HG03159 (cell line): ENCODE measurements around the gene NNMT.
"Not testable (repeated sequence)": the region's sequence is repeated elsewhere in the genome, so short reads cannot be mapped to it uniquely, and the experiment has no call there.

ENCODE experiments used
- ATAC-seq: cut with Tn5 transposase; IDR thresholded peaks from one replicate; pipeline ENCODE4 v1.9.1; 2021; ENCODE audit warnings: mild to moderate bottlenecking, moderate library complexity; ENCODE audit not compliant: unreplicated experiment

The NNMT gene

GRCh38 chr11:114304969-114305368, 8.8 kb downstream of the NNMT start:
- no peak for ATAC-seq

- no peak for ATAC-seq
Measured at GRCh38 chr11:114307524-114308203, 11.5 kb downstream of the NNMT start.

DNA sequence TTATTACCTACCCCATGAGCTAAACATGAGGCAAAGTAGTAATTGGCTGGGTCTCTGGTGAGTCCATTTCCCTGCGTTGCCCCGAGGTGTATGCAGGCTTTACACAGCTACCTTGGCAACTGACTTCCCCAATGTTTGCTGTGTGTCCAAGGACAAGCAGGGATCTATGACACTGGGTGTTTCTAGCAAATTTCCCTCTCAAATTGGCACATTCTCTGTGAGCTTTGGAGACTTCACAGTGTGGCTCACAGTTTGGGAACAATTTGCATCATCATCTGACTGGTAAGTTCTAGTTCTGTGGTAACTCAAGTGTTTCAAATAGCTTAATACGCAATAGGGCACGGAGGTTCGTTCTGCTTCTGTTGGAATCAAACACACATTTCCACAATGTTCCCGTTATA, 12.5 kb downstream of the NNMT start:
- ATAC-seq, result no peak

DNA sequence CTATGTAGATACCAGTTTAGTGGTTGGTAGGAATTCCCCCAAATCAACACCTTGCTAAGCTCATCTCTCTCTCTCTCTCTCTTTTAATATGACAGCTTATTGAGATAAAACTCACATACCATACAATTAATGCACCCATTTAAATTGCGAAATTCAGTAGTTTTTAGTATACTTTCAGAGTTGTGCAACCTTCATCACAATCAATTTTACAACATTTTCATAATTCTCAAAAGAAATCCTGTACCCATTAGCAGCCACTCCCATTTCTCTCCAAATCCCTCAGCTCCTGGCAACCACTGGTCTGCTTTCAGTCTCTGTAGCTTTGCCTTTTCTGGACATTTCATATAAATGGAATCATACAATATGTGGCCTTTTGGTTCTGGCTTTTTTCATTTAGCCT, 13.3 kb downstream of the NNMT start:
- ATAC-seq, result no peak

- ATAC-seq, result no peak
Measured at GRCh38 chr11:114310095-114310494, 13.9 kb downstream of the NNMT start.

- no peak for ATAC-seq
Measured at GRCh38 chr11:114311946-114312345, 15.7 kb downstream of the NNMT start.

- ATAC-seq, result no peak
Measured at GRCh38 chr11:114314096-114314495, 17.9 kb downstream of the NNMT start.

GRCh38 chr11:114315749-114316368, 19.7 kb downstream of the NNMT start:
- no peak for ATAC-seq

DNA sequence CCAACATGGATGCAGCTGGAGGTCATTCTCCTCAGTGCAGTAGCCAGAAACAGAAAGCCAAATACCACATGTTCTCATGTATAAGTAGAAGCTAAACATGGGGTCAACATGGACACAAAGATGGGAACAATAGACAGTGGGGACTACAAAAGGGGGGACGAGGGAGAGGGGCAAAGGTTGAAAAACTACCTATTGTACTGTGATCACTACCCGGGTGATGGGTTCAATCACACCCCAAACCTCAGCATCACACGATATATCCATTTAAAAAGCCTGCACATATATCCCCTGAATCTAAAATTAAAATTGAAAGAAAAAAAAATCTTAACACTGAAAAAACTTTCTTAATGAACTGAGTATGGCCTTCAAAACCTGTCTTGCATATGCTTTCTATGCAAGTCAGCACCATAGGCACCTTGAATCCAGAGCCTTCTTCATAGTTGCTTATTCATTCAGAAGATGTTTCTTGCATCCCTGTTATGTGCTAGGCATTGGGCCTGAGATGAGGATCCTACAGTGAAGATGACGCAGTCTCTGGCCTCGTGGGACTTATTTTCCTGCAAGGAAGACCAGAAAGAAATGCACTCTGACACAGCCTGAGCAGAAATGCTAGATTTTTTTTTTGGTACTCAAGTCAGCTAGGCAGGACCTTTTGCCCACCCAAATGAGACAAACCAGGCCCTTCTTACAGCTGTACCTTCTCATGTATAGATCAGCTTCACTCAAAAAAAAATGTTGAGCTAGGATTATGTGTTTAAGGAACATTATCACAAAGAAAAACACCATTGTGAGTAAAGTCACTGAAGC, 21.0 kb downstream of the NNMT start:
- ATAC-seq, result no peak

GRCh38 chr11:114317787-114318137, 21.6 kb downstream of the NNMT start:
- no peak for ATAC-seq

GRCh38 chr11:114318361-114318760, 22.2 kb downstream of the NNMT start:
- no peak for ATAC-seq

- ATAC-seq, result no peak
Measured at GRCh38 chr11:114319716-114320328, 23.6 kb downstream of the NNMT start.

- no peak for ATAC-seq
Measured at GRCh38 chr11:114321621-114322257, 25.5 kb downstream of the NNMT start.

- no peak for ATAC-seq
Measured at GRCh38 chr11:114322934-114323333, 26.7 kb downstream of the NNMT start.

GRCh38 chr11:114326151-114326550, 30.0 kb downstream of the NNMT start:
- no peak for ATAC-seq

- ATAC-seq, result no peak
Measured at GRCh38 chr11:114326776-114327175, 30.6 kb downstream of the NNMT start.

DNA sequence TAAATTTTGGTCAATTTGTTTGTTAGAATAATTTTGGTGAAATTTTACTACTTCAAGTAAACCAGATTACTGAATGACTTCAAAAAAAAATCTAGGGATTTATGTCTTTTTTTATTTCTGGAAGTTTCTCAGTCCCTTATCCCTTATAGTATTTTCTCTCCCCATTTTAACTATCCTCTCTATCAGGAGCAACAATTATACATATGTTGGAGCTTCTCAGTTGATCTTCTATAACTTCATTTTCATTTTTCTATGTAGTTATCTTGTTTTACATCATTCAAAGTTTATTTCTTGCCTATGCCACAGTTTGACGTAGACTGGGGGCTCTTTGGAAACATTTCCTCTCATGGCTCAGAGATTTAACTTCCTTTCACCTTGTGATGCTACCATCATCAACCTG, 34.2 kb downstream of the NNMT start:
- no peak for ATAC-seq

DNA sequence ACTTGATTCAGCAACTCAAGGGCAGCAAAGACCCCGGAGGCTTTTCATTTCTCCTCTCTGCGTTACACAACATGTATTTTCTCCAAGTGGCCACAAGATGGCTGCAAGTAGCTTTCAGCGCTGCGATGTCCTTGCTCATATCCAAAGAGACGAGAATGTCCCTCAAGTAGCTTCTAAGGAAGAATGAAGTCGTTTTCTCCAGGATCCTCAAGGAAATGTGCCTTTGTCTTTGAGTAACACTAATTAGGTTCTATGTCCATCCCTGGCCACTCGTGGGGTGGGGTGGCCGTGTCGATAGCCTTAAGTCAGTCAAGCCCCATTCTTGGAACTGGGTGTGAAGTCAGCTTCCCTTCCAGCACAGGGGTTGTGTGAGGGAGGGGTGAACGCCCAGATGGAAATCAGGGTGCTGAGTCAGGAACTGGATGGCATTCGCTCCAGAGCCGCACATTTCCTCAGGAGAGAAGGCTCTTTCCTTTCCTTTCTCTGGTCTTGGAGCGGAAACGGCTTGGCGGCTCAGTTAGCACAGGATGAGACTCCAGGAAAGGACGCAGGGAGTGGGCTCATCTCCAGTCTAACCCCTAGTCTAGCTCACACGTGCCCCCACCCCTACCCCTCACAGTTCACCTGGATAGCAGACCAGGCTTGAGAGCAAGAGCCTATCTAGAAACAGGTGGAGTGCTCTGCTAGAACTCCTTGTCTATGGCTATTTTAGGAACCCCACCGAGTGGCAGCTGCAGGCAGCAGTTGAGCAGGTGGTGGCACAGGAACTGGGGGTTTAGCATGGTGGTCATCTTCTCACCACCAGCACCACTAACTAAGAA, 44.3 kb downstream of the NNMT start:
- peak; percentile 72 for ATAC-seq

DNA sequence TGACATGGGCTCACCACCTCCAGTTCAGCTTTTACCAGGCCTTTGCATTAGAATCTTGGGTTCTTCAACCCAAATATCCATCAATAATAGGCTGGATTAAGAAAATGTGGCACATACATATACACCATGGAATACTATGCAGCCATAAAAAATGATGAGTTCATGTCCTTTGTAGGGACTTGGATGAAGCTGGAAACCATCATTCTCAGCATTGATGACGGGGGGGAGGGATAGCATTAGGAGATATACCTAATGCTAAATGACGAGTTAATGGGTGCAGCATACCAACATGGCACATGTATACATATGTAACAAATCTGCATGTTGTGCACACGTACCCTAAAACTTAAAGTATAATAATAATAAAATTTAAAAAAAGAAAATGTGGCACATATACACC, 45.5 kb downstream of the NNMT start:
- not testable (repeated sequence) for ATAC-seq

GRCh38 chr11:114342476-114342875, 46.3 kb downstream of the NNMT start:
- ATAC-seq, result no peak
